ENCODE results near the gene DDX11.
"Not testable (repeated sequence)": the region's sequence is repeated elsewhere in the genome, so short reads cannot be mapped to it uniquely, and the experiment has no call there.

The DDX11 gene

GRCh38 chr12:31067656-31068055 lies 6.0 kb upstream of the DDX11 start:
- DNase-seq (ENCODE audit: low spot score), result not testable (repeated sequence)

- not testable (repeated sequence) for DNase-seq (ENCODE audit: low spot score)
These were observed 2.5 kb upstream of the DDX11 start for GRCh38 chr12:31070971-31071740.

- peak; percentile 14 for DNase-seq (ENCODE audit: low spot score)
These were observed 698 bp upstream of the DDX11 start for GRCh38 chr12:31072962-31073361.

DNA sequence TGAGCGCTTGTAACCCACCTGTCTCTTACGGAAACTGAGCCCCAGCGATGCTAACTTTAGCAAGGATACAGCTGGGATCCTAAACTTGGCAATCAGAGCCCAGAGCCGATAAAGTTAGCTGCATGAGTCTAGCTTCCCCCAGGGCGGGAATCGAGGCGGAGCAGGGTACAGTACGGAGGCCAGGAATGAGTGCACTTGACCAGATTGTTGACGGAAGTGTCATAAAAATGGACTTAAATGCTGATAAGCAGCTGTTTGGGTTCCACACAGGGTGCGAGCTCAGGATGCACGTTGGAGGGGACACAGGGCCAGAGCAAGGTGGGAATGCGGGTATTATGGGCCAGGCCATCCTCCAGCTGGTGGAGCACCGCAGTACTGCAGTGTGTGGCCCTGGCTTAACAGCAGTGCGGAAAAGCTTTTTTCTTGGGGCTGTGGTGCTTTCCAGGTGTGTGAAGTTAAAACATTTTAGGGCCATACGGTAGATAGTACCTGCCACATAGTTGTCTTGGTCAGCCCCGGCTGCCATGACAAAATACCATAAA lies 744 bp downstream of the DDX11 start:
- DNase-seq (ENCODE audit: low spot score), result not testable (repeated sequence)

DNA sequence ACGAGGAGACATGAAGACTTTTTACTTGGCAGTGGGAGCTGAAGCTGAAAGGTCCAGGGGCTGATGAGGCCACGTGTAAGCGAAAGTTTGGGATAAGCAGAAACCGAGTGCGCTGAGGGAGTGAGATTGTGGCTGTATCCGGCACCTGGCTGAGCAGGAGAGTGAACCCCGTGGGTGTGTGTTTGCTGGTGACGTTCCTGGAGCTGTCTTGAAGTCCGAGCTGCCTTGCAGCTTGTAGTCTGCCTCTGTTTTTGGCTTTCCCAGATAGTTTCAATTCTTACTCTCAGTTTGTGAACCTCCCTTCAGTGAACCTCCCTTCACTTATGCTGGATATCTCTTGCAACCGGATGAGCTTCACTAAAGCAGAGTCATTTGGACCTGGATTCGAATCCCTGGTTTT lies 2.5 kb downstream of the DDX11 start:
- DNase-seq (ENCODE audit: low spot score), result not testable (repeated sequence)

DNA sequence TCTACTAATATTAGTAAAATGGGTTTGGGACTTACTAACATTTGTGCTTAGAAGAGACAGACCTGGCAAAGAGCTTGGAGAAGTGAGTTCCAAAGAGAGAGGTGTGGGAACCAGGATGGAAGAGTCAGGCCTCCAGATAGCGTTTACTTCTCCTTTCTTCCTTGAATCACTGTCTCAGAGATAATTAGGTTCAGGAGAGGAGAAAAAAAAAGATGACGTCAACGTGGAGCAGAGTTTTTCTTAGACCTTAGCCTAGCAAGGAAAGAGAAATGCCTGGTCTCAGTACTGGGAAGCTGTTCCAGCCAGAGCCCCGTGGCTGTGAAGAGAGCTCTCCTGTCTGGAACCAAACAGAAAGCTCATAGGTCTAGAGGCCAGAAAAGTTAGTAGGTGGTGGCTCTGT lies 3.4 kb downstream of the DDX11 start:
- not testable (repeated sequence) for DNase-seq (ENCODE audit: low spot score)

GRCh38 chr12:31077998-31078397 lies 4.3 kb downstream of the DDX11 start:
- DNase-seq (ENCODE audit: low spot score), result not testable (repeated sequence)

- DNase-seq (ENCODE audit: low spot score), result not testable (repeated sequence)
These were observed 5.8 kb downstream of the DDX11 start for GRCh38 chr12:31079421-31079820.

DNA sequence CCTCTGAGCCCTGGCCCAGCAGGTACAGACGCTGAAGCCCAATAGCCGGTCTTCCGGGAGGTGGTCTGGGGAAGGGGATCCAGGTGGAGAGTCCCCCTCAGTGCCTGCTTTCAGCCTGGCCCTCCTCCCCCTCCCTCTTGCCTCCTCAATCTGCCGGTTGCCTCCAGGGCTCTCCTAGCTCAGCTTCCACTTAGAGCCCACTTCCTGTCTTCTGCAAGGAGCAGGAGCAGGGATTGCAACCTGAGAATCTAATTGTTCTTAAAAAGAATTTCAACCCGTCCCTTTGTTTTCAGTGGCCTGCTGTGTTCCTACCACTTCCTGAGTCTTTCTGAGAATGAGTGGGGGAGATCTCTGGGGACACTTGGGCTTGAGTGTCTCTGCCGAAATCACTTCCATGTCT lies 6.6 kb downstream of the DDX11 start:
- DNase-seq (ENCODE audit: low spot score), result not testable (repeated sequence)

- DNase-seq (ENCODE audit: low spot score), result not testable (repeated sequence)
These were observed 7.6 kb downstream of the DDX11 start for GRCh38 chr12:31081274-31081673.

DNA sequence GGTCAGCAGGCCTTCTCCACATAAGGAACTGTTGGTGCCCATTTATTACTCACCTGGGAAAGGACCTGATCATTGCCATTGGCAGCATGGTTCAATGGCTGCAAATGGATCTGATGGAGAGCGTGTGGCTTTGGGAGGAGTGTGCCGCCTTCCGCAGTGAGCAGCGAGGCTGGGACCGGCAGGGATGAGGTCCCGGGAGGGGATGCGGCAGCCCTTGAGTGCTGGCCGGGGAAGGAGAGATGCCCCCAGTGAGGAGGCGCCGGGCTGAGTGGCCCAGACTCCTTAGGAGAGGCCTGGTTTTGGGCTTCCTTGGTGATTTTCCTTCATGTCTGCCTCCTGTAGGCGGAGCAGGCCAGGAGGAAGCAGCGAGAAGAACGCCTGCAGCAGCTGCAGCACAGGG lies 10.6 kb downstream of the DDX11 start:
- not testable (repeated sequence) for DNase-seq (ENCODE audit: low spot score)

GRCh38 chr12:31086032-31086431 lies 12.4 kb downstream of the DDX11 start:
- DNase-seq (ENCODE audit: low spot score), result not testable (repeated sequence)

DNA sequence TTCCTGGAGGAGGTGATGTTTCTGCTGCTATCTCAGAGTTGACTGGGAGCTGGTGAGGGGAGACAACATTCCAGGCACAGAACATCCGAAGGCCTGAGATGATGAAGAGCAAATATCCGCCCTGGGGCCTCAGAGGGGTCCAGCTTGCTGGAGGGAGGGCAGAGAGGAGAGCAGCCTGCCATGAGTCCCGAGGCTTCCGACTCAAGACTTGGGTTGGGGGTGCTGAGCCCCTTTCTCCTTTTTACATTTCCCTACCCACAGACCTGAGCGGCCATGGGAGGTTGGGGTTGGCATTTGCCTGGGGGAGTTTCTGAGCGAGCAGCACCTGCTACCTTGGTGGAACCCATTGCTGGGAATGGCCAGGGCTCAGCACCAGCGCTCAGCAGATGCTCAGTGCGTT lies 13.8 kb downstream of the DDX11 start:
- not testable (repeated sequence) for DNase-seq (ENCODE audit: low spot score)

DNA sequence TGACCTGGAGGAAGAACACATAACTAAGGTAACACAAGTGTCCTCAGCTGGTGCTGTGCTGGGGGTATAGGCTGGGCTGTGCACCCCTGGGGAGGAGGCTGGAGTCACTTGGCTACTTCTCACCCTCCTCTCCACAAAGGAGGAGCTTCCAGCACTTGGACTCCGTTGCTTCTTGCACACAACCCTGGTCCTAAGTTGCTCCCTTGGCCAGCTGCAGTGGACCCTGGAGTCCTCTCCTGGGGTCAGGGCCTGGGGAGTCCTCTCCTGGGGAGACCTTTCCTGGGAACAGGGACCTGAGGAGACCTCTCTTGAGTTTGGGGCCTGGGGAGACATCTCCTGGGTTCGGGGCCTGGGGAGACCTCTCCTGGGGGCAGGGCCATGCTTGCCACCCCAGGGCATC lies 14.3 kb downstream of the DDX11 start:
- not testable (repeated sequence) for DNase-seq (ENCODE audit: low spot score)

- no peak for DNase-seq (ENCODE audit: low spot score)
These were observed 15.4 kb downstream of the DDX11 start for GRCh38 chr12:31089072-31089471.

- not testable (repeated sequence) for DNase-seq (ENCODE audit: low spot score)
These were observed 18.0 kb downstream of the DDX11 start for GRCh38 chr12:31091629-31092028.

GRCh38 chr12:31092718-31093117 lies 19.1 kb downstream of the DDX11 start:
- not testable (repeated sequence) for DNase-seq (ENCODE audit: low spot score)

GRCh38 chr12:31095080-31095860 lies 21.6 kb downstream of the DDX11 start:
- not testable (repeated sequence) for DNase-seq (ENCODE audit: low spot score)

GRCh38 chr12:31096251-31097065 lies 22.8 kb downstream of the DDX11 start:
- DNase-seq (ENCODE audit: low spot score), result not testable (repeated sequence)

GRCh38 chr12:31097819-31098218 lies 24.2 kb downstream of the DDX11 start:
- DNase-seq (ENCODE audit: low spot score), result not testable (repeated sequence)

DNA sequence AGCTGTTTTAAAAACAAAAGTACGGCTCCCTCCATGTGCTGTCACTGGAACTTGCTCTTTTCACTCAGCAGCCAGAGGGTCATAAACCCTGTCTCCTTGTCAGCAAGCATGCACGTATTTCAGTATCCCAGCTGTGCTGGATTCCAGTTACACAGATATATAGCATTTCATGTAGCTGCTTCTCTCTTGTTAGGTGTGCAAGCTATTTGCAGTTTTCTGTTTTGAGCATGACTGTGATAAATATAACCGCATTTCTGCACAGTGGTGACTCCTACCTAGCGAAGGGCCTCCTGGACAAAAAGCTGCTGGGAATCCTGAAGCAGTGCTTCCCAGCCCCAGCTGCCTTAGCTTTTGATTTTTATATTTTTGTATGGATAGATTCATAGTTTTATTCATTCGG lies 24.7 kb downstream of the DDX11 start:
- not testable (repeated sequence) for DNase-seq (ENCODE audit: low spot score)

- not testable (repeated sequence) for DNase-seq (ENCODE audit: low spot score)
These were observed 25.1 kb downstream of the DDX11 start for GRCh38 chr12:31098771-31099170.
